CD4-positive, alpha-beta T cell (primary cell): ENCODE data around the gene PCDHB5. TPM values are rescaled to one million over a fixed set of nuclear protein-coding genes. Genes with fewer than 3 reads are reported as not detected.

ENCODE experiments used
- ATAC-seq: fragments of 200-7000 bp; cut with Tn5 transposase; one replicate; pipeline ENCODE4 v1.10.0; 2022; ENCODE audit warnings: mild to moderate bottlenecking; ENCODE audit not compliant: poor library complexity
- CTCF ChIA-PET: fragments of 350-600 bp; sonication (Branson Sonifier 250); formaldehyde crosslinking; loops from one replicate; lab custom pipeline; 2021; ENCODE audit warnings: antibody characterized with exemption, inconsistent platforms; lab: Charles Lee
- POLR2A ChIA-PET: fragments of 350-600 bp; sonication (Branson Sonifier 250); formaldehyde crosslinking; loops from one replicate; lab custom pipeline; 2021; ENCODE audit warnings: antibody characterized with exemption, inconsistent platforms; lab: Charles Lee
- DNase-seq, 14 experiments: peaks; one replicate each; pipeline ENCODE4 v3.0.0-alpha.2; 2013 to 2020; ENCODE audit warnings: mixed read lengths in 2 of 14
- H3K27ac ChIP-seq, 2 donors: one replicate each; pipeline versions ENCODE4 v1.5.1 to v1.7.0; 2013; ENCODE audit warnings: low read length in 2 of 2, low read depth in 1 of 2, mild to moderate bottlenecking in 1 of 2
- H3K27me3 ChIP-seq, 2 experiments: 1 replicate in 1 of 2; 2 replicates in 1 of 2; pipeline versions ENCODE4 v1.6.1 to v1.7.0; 2013; ENCODE audit warnings: low read length in 2 of 2, control low read depth in 1 of 2, mild to moderate bottlenecking in 1 of 2, moderate library complexity in 1 of 2; ENCODE audit not compliant: insufficient read depth in 2 of 2, control insufficient read depth in 1 of 2
- H3K36me3 ChIP-seq: one replicate; pipeline ENCODE4 v1.6.1; 2013; ENCODE audit warnings: low read length, control low read depth; ENCODE audit not compliant: insufficient read depth
- H3K4me1 ChIP-seq: one replicate; pipeline ENCODE4 v1.6.1; 2013; ENCODE audit warnings: low read length, control low read depth; ENCODE audit not compliant: insufficient read depth
- H3K4me3 ChIP-seq: one replicate; pipeline ENCODE4 v1.5.1; 2013; ENCODE audit warnings: mild to moderate bottlenecking, low read length, moderate library complexity
- H3K9me3 ChIP-seq, 2 experiments: 1 replicate in 1 of 2; 2 replicates in 1 of 2; pipeline versions ENCODE4 v1.6.1 to v1.7.0; 2013; ENCODE audit warnings: low read length in 2 of 2, mild to moderate bottlenecking in 2 of 2, control low read depth in 1 of 2, moderate library complexity in 1 of 2; ENCODE audit not compliant: control insufficient read depth in 1 of 2, insufficient read depth in 1 of 2
- H3K27ac Mint-ChIP-seq: one replicate; pipeline ENCODE4 v1.8.0; 2020; ENCODE audit warnings: mixed read lengths
- H3K27me3 Mint-ChIP-seq: one replicate; pipeline ENCODE4 v1.8.0; 2021; ENCODE audit warnings: mixed read lengths
- H3K36me3 Mint-ChIP-seq: one replicate; pipeline ENCODE4 v1.8.0; 2021; ENCODE audit warnings: low read depth, mixed read lengths
- H3K4me1 Mint-ChIP-seq: one replicate; pipeline ENCODE4 v1.8.0; 2021; ENCODE audit warnings: low read depth, mixed read lengths
- H3K4me3 Mint-ChIP-seq: one replicate; pipeline ENCODE4 v1.8.0; 2020; ENCODE audit warnings: mild to moderate bottlenecking, mixed read lengths
- H3K9me3 Mint-ChIP-seq: one replicate; pipeline ENCODE4 v1.8.0; 2020; ENCODE audit warnings: mixed read lengths
- CTCF ChIP-seq: fragments of 200-600 bp; IDR thresholded peaks from one replicate; pipeline ENCODE4 v1.8.0; 2022; ENCODE audit warnings: antibody characterized with exemption, mild to moderate bottlenecking
- intact Hi-C, 2 experiments: fragments of 100-400 bp; cut with DNase I in 1 of 2; cut with micrococcal nuclease in 1 of 2; formaldehyde crosslinking; loops; one replicate each; pipeline versions ENCODE4 v1.15.1 to v1.9.0; 2023 to 2025; cut with DNase I, micrococcal nuclease
- total RNA-seq, 174 experiments: library from RNA in 2 of 174; stranded (reverse) in 2 of 174; gene quantifications; one replicate each; pipeline ENCODE4 v1.2.3 and lab custom pipeline; 2021 to 2026

Gene PCDHB5
- total RNA-seq, 2 experiments from 2014 or later = 0.08 TPM; not detected in 1

- POLR2A ChIA-PET = no interaction called here
- no peaks in the 10 kb centered on the region for H3K36me3 Mint-ChIP-seq
- intact Hi-C loops = no loop called here
Observed at GRCh38 chr5:141105350-141105749, 29.7 kb upstream of the PCDHB5 start.

GRCh38 chr5:141119250-141119649 is 15.8 kb upstream of the PCDHB5 start:
- Histone ChIP-seq H3K36me3 (no peaks in the 10 kb centered on the region), H3K27ac (no peak overlapping the region), H3K4me3 (no peak overlapping the region), H3K9me3 (peaks cover 16 to 30% of the 10 kb centered on the region in 2 experiments), H3K27me3 (peaks cover 11 to 19% of the 10 kb centered on the region in 2 experiments), H3K4me1 (no peaks in the 10 kb centered on the region)
- ATAC-seq = no peak
- no peak for TF ChIP-seq CTCF
- peaks cover 16% of the 10 kb centered on the region for H3K9me3 Mint-ChIP-seq
- no peaks in the 10 kb centered on the region for H3K4me1 Mint-ChIP-seq
- H3K27ac Mint-ChIP-seq = no peak overlapping the region
- DNase-seq = no peak
- ChIA-PET CTCF (no interaction called here), POLR2A (no interaction called here)
- H3K4me3 Mint-ChIP-seq = no peak overlapping the region
- no peaks in the 10 kb centered on the region for H3K36me3 Mint-ChIP-seq
- intact Hi-C loops = no loop called here
- peaks cover 35% of the 10 kb centered on the region for H3K27me3 Mint-ChIP-seq

More at GRCh38 chr5:141105350-141105749, 29.7 kb upstream of the PCDHB5 start:
- no peak overlapping the region for H3K4me3 Mint-ChIP-seq
- H3K4me1 Mint-ChIP-seq = no peaks in the 10 kb centered on the region
- Histone ChIP-seq H3K27ac (no peak overlapping the region), H3K4me3 (no peak overlapping the region), H3K4me1 (no peaks in the 10 kb centered on the region), H3K9me3 (peaks cover 0 to 34% of the 10 kb centered on the region in 2 experiments), H3K36me3 (no peaks in the 10 kb centered on the region), H3K27me3 (peaks cover 10 to 15% of the 10 kb centered on the region in 2 experiments)
- H3K9me3 Mint-ChIP-seq = peaks cover 6% of the 10 kb centered on the region
- peaks cover 47% of the 10 kb centered on the region for H3K27me3 Mint-ChIP-seq
- CTCF ChIA-PET = no interaction called here
- ATAC-seq (no peak), DNase-seq (no peak)
- H3K27ac Mint-ChIP-seq = no peak overlapping the region
- no peak for TF ChIP-seq CTCF

- Histone ChIP-seq H3K27ac (no peak within 1 kb of the TSS), H3K27me3 (peaks cover 11 to 28% of the 10 kb centered on the region in 2 experiments), H3K36me3 (no peaks in the 10 kb centered on the region), H3K9me3 (peaks cover 17 to 19% of the 10 kb centered on the region in 2 experiments), H3K4me3 (no peak within 1 kb of the TSS), H3K4me1 (no peaks in the 10 kb centered on the region)
- ChIA-PET CTCF (no interaction called here), POLR2A (no interaction called here)
- peaks cover 8% of the 10 kb centered on the region for H3K9me3 Mint-ChIP-seq
- no peak for TF ChIP-seq CTCF
- no peak within 1 kb of the TSS for H3K27ac Mint-ChIP-seq
- ATAC-seq (no peak), DNase-seq (no peak)
- H3K4me3 Mint-ChIP-seq = no peak within 1 kb of the TSS
- no peaks in the 10 kb centered on the region for H3K4me1 Mint-ChIP-seq
- intact Hi-C loops = no loop called here
- no peaks in the 10 kb centered on the region for H3K36me3 Mint-ChIP-seq
- peaks cover 48% of the 10 kb centered on the region for H3K27me3 Mint-ChIP-seq
Observed at GRCh38 chr5:141121563-141121962, 13.4 kb upstream of the PCDHB5 start, which contains the start of gene PCDHB4. Gene PCDHB4 (plus strand): TSS chr5:141121818. CDS start chr5:141121999, 181 bp downstream.
